ENCODE data around the gene PDK2.
A peak's percentile ranks its signal among the peaks of the same experiment; 100 is the strongest.

The PDK2 gene

DNA sequence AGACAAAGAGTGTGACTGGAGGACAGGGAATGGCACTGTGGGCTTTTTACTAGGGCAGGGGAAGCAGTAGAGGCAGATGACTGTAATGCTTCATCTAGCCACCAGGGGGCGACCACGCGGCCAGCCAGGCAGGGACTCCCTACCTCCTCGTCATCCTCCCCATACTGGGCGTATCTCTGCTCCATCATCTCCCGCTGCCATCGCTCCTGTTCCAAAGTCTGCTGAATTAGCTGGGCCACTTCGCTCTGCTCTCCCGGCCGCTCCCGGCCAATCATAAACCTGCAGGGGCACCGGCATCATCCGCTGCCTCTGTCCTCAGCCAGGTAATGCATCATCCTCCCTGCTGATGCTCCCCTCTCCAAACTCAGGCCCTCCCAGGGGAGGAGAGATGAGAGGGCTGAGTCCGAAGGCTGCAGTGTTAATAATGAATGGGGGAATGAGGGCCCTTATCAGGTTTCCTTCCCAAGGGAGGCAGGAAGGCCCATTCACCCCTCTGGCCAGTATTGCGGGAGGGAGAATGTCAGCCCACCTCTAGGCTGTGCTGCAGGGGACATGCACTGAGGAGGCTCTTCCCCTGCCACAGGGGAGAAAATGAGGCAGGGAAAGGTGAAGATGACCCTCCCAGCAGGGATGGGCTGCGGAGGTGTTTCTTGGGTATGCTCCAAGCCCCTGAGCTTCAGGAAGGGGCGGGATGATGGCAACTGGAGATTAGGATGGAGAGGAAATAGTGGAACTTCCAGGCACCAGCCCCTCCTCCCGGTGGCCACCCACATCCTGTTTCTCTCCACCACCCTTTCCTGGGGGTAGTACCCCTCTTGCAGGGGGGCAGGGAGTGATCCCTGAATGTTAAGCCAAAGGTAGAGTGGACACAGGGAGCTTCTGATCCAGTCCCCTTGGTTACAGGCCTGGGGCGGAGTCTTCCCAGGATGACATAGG is 45.1 kb downstream of the PDK2 start:
- DNase-seq = peak; percentile 19

DNA sequence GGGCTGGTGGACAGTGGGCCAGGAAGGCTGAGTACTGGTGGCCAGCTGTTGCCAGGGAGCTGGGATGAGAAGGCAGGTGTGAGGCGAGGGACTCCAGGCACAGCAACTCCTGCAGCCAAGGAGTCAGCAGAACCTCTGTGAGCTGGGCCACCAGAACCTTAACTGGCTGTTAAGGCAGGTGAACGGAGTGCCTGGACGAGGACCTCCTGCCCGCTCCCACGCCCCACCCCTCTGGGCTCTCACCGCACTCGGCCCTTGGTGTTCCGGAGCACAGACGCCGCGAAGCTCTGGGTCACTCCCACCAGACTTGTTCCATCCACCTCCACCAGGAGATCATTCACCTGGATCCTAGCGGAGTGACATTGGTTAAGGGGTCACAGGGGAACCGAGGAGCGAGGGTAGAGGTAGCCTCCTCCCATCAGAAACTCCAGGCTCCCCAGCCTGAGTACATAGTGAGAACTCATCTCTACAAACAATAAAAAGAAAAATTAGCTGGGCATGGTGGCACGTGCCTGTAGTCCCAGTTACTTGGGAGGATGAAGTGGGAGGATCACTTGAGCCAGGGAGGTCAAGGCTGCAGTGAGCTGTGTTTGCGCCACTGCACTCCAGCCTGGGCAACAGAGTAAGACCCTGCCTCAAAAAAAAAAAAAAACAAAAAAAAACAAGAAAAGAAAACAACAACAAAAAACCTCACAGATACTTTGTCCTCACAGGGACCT is 46.0 kb downstream of the PDK2 start:
- DNase-seq = no peak

DNA sequence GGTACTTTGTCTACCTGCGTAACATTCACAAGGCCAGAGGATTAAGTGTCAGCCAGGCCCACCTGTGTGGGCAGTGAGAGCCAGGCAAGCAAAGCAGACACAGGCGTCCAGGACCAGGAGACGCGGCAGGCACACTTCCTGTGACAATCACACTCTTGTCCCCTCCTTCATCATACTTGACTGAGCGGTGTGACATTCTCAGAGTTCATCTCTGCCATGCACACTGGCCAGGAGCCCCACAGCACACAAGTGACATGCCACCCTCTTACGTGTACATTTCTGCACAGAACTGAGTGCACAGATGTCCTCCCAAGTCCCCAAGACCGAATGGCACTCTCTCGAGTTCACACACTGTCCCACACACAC is 46.6 kb downstream of the PDK2 start:
- no peak for DNase-seq

DNA sequence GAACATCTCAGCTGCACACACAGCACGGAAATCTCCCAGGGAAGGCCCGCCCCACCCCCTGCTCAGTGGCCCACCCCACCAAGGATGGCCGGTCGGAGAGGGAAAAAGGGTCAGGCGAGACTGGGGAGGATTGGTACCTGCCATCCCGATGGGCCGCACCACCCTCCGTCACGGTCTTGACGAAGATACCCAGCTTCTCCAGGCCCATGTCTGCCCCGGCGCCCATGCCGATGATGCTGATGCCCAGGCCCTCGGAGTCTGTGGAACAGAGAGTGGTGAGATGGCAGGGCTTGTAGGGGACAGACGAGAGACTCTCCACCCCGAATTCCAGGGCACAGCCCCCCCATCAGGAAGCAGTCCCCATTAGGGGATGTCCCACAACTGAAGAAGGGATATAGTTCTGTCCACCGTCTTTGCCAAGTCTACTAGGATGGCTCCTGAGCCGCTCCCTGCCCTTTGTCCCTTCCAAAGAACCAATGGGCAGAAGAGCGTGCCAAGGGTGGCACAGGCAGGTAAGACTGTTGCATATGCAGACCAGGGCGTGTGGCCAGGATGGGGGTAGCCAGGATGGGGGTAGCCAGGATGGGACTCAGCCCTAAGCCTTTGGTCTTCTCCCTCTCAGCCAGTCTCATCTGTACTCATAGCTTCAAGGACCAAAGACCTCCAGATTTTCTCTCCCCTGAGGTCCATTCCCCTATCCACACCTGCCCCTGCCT is 48.5 kb downstream of the PDK2 start:
- DNase-seq = no peak

DNA sequence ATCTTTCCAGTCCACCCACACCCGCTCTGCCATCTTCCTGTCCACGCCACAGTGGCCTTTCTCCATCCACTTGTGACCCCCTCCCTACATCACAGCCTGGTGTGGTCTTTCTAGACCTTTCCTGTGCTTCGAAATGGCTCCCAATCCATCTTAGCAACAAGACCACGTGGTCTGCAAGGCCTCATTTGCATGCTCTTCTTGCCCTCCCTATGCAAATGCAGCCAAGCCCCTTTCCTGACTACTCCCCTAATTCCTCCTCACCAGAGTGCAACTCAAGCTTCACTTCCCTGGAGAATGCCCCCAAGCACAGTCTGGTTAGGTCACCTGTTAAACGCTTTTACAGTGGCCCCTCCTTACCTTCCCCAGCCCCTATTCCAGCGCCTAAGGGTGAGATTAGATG is 49.2 kb downstream of the PDK2 start:
- no peak for DNase-seq

DNA sequence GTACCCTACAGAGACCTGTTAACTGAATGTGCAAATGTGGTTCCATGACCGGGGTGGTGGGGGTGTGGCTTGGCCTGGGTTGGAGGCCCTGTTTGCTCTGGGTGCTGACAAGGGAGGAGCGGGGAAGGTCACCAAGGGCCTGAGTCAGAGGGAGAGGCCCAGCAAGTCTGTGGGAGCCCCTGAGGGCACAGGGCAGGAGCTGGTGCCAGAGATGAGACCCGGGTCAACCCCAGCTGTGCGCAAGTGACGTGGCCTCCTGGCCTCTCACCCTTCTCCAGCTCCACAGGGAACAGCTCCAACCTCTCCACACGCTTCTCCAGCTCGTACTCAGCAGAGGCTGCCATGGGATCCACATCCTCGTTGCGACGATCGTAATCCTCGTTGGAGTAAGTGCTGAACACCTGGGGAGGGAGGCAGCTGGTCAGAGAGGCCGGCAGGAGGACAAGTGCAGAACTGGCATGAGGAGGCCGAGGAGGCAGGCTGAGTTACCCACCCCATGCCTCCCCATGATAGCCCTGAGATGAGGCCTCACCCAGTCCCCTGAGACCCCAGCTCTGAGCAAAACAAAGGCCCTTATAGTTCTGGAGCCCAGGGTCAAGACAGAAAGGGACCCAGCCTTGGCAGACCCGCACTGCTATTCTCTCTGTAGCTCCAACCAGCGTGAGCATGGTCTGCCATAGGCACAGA is 49.8 kb downstream of the PDK2 start:
- no peak for DNase-seq

DNA sequence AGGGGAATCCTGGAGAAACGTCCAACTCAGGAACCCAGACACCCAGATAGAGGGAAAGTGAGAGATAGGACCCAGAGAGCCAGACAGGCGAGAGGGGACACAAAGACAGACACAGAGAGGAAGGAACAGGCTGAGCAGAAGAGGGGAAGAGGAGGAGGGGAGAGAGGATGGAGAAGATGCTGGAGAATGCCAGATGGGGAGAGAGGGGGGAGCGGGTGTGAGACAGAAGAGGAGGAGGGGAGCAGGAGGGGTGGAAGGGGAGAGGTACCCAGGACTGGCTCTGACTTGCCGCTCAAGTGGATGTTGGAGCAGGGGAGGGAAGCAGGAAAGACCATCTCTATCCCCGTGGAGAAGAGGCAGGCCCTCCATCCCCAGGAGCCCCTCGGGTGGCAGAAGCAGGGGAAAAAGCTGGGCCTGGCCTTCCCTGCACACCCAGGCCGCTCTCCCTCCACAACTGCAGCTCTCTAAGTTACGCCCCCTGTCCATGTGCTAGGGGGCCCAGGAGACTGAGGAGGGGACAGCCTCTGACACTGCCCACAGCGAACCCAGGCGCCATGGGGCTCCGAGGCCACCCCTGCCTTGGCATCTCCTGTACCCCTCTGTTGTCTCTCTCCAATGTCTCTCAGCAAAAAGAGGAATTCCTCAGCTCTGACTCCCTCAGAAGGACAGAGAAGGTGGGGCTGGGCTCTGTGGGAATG is 50.5 kb downstream of the PDK2 start:
- no peak for DNase-seq

DNA sequence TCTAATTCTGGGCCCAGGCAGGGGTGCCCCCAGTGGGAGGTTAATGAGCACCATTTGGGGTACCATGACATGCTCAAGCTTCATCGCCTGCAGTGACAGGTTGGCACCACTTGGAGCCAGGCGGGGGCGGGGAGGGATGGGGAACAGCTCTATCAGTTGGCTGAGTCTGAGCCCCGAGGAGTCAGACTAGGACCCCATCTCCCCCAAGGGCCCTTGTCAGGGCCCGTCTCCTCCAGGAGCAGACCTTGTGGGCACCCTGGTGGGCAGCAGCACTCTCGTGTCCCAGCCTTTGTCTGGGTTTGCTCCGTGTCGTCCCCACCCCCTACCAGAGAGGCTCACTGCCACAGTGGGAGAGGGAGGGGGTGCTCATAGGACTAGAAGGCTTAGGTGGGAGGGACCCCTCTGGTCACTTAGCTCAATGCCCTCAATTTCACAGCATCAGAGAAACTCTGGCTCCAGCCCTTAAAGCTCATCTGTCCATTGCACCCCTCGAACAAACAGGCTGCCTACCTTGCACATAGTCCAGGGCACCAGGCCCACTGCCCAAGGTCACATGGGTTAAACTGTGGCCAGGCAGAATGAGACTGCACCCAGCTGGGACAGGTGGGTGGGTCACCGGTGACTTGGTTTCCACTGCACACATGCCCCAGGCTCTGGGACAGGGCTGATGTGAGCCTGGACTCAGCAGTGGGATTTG is 51.2 kb downstream of the PDK2 start:
- DNase-seq = no peak

DNA sequence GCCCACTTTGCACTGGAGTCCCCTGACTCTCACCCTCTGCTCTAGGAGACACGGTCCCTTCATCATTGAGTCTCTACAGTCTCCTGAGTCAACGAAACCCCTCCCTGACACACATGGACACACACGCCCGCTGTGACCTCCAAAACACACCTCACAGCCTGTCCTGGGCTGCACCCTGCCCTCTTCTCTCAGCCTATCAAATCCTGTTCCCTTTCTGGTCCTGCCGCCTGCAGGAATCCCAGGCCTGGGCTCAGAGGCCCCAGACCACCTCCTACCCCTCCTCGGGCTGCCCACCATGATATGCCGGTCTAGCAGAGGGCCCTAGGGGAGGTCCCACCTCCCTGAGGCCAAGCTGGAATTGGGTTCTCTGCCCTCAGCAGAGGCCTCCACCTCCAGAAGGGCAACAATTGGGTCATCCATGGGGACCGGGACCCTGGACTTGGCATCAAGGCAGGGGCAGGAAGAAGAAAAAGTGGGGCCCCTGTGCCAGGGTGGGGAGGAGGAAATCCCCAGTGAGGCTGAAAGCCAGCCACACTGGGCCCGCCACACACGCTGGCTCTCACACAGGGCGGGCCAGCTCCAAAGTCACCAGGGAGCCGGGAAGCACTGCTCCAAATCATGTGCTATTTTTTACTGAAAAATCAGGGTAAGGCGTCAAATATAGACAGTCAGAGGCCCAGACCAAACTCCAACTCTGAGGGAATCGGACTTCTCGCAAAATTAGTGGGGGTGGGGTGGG is 51.9 kb downstream of the PDK2 start:
- no peak for DNase-seq

DNA sequence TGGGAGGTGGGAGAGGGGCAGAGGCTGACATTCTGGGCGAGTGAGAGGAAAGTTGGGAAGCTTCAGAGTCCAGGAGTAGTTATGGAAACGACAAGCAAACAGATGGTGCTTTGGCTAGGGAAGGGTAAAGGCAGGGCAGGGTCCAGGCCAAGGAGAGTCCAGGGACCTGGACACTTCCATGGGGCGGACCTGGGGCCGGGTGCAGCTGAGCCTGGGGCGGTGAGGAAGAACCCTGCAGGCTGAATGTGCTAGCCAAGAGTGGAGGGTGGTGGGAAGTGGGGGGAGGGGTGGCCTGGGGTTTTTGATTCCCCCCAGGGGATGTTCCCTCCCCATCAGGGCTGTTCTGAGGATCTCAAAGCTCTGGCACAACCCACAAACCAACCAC is 52.7 kb downstream of the PDK2 start:
- no peak for DNase-seq

DNA sequence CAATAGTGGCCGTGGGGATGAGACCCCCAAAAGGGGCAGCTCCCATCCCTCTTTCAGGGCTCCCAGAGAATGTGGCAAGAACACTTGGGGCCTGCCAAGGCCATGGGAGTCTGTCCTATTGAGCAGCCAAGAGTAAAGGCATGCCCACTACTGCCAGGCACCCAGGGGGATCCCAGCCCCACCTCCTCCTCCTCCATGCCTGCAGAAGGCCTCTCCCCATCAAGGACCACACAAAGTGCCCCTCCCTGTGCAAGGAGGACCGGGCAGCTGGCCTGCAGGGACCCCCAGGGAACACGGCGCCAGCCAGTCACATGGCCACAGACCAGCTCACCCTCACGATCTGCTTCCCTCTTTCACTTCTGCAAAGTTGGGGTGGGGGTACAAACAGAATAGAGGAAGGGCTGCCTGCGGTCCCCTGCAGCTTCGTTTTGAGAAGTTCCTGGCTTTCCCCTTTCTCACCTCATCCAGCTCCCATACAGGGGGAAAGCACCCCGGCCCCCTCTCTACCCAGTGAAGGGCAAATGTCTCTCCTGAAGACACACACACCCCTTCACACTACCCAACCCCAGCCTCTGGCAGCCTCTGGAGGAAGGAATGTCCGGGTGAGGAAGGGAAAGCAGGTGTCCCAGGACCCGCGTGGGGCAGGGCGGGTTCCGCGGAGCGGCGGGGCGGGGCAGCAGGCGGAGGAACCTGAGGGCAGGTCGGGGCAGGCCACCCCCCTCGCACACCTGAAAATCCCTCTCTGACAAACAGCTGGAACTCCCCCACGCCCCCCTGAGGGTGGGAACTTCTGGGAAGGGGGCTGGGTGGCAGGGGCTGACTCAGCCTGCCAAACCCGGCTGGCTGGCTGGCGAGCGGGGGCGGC is 53.3 kb downstream of the PDK2 start:
- no peak for DNase-seq

DNA sequence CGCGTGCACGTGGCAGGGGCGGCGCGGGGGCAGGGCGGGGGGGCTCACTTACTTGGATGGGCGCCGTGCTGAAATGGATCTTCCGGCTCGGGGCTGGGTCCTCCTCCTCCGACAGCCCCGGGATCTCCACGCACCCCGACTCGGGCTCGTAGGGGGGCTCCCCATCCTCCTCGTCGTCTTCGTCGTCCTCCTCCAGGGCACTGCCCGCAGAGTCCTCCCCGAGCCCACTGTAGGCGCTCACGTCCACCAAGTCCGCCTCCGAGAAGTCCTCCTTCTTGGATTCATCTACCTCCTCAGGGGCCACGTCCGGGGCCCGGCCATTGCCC is 53.9 kb downstream of the PDK2 start:
- DNase-seq = no peak

DNA sequence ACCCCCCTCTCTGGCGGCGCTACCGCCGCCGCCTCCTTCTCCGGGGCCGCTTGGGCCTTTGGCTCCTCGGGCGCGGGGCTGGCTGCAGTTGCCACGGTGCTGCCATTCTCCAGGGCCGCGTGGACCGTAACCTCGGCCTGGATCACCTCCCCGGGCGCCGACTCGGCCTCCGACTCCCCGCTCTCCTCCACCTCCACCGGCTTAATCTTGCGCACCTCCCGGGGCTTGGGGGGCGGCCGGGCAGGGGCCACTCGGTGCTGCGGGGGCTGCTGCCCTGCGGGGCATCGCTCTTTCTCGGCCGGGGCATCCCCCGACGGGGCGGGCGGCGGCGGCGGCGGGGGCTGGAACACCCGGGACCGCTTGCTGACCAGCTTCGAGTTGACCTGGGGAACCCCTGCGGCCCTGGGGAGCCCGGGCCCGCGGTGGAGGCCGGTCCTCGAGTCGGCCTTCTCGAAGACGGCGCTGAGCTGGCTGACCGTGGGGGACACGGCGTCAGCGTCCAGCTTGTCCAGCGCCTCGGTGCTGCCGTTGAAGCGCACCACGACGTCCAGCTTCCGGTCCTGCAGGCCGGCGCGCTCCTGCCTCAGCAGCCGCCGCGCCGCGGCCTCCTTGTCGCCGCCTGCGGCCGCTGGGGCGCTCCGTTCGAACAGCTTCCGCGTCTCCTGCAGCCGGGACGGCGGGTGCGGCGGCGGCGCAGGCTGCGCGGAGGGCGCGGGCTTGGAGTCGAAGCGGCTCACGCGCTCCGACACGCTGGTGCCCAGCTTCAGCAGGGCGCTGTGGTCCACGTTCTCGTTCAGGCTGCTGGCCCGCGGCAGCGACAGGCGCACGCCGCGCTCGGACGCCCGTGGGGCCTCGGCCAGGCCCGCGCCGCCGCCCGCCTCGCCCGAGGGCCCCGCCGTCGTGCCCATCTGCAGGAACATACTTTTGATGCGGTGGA is 54.5 kb downstream of the PDK2 start:
- DNase-seq = peak; percentile 77

DNA sequence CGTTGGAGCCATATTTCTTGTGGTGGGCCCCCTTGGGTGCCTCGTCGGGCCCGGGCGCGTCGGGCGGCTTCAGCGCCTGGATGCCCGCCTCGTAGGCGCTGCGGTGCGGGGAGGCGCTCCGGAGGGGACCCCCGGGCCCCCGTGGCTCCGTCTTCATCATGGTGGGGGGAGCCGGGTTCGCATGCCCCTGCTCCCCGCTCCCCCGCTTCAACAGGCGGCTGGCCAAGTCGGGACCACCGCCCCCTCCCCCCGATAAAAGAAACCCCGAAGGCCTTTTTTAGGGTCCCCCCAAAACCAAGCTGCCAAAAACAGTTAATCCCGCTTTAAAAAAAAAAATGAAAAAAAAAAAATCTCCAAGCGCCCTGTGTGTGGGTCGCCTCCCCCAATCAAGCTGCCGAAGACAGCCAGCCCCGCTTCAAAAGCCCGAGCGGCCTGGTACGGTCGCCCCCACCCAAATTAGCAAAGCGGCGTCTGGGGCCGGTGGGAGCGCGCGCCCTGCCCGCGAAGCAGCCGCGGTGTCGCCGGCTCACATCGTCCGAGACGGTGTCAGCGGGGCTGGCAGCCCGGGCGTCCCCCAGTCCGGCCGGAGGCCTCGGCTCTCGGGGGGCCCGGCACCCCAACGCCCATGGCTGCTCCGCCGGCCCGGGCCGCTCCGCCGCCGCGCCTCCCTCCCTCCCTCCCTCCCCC is 55.3 kb downstream of the PDK2 start, which contains the start of gene PPP1R9B:
Gene PPP1R9B, minus strand, starts transcription at position 324 of the 687 bp plus-strand sequence. Its CDS starts 164 bp downstream, at position 160.
- no peak for DNase-seq

DNA sequence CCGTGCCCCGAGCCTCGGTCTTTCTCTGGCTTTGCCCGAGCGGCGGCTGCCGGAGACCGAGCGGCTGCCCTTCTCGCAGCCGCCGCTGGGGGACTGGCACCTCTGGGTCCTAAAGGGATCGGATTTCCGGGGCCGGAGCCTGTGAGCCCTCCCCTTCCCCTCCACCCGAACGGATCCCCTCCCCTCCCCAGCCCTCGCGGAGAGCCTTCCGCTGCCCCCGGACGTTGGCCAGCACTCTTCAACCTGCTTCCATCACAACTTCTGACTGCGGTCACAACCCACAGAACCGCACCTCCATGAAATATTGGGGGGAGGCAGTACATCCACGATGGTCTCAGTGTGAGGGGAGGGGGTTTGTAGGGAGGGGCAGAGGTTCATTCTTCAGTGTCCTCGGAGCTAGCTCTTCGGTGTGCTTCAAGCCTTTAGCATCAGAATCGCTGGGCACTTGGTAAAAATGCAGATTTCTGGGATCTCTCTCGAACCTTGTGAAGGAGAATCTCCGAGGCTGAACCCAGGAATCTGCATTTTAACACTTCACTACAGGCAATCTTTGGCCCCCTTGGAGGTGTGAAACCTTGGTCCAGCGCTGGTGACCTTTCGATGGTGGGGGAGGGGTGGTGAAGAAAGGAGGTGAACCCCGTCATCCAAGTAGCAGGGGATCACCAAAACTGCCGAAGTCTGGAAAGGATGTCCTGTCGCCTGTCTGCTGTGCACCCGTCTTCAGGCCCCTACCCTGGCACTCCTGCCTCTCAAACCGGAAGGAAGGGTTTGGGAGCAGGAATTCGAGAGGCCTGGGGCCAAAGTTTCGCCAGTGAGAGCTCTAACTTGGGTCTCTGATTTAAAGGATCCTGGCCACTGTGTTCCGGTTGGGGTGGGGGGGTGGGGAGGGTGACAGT is 56.1 kb downstream of the PDK2 start:
- peak; percentile 97 for DNase-seq

DNA sequence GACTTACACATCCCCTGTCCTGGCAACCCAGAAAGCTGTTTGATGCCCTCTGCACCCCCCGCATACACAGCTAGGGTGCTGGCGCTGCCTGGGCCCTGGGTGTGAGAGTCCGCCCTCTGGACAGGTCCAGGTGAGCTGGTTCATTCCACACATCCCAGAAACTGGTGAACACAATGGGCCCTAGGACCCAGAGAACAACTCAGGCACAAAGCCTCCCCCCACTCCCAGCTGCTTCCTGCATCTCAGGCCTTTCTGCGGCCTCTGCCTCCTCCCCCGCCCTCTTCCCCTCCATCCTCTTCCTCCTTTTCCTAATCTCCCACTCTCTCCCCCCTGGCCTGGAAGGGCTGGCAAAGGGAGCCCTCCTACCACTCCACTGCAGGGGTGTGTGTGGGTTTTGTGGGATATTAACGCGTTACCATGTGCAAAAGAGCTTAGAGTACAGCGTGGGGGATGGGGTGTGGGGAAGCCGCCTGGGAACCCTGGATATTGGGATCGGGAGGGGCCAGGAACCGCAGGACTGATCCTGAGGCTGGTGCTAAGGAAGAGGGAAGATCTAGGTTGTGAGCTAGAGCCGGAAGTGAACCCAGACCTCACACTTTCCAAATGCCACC is 56.9 kb downstream of the PDK2 start:
- DNase-seq = peak; percentile 90

DNA sequence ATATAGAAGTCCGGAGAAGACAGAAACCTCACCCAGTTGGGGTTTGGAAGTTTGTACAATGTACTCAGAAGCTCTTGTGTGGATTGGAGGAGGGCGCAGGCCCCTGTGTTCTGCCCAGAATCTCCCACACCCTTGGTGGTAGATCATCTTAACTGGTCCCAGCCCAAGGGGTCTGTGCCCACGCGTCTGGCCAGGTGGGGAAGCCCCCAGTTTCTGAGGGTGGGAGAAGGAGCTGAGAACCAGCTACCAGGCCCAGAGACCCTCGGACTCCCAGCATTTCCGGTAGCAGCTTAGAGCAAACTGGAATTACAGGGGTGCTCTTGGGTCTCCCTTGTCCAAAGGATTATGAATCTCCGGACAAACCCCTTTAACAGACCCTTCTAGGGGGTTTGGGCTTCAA is 57.6 kb downstream of the PDK2 start:
- no peak for DNase-seq

Measured in NCI-H510A (cell line).